ENCODE measurements around the gene ATP2C2. TPM values are rescaled to one million over a fixed set of nuclear protein-coding genes. Genes with fewer than 3 reads are reported as not detected.

Gene ATP2C2
- total RNA-seq, 6 experiments from 2014 or later: 0.18 to 0.51 (median 0.32) TPM; not detected in 2

GRCh38 chr16:84344781-84345180 lies 23.6 kb upstream of the ATP2C2 start:
- ATAC-seq: no peak
- no peaks in the 10 kb centered on the region for H3K9me3 ChIP-seq
- TF ChIP-seq POLR2A (IDR thresholded peaks at IDR 0.05) (no peak), CTCF (IDR thresholded peaks at IDR 0.05) (no peak)
- no peaks in the 10 kb centered on the region for H3K36me3 ChIP-seq
- WGBS (ENCODE audit: insufficient coverage, low coverage, low lambda C conversion rate, missing lambda C conversion rate): 63% methylated on average over 3 of the region's 8 CpGs
- no peaks in the 10 kb centered on the region for H3K27me3 ChIP-seq
- H3K27ac ChIP-seq: no peak overlapping the region
- no peak for DNase-seq
- H3K4me1 ChIP-seq: no peaks in the 10 kb centered on the region
- H3K4me3 ChIP-seq: no peak overlapping the region
- intact Hi-C loops (cut with DNase I): no loop called here

- H3K27me3 ChIP-seq: no peaks in the 10 kb centered on the region
- intact Hi-C loops (cut with DNase I): no loop called here
- ATAC-seq (no peak), DNase-seq (no peak)
- 53% methylated on average over 4 of the region's 9 CpGs for WGBS (ENCODE audit: insufficient coverage, low coverage, low lambda C conversion rate, missing lambda C conversion rate)
- H3K36me3 ChIP-seq: no peaks in the 10 kb centered on the region
- no peaks in the 10 kb centered on the region for H3K4me1 ChIP-seq
- H3K27ac ChIP-seq: no peak overlapping the region
- H3K4me3 ChIP-seq: no peak overlapping the region
- TF ChIP-seq CTCF (IDR thresholded peaks at IDR 0.05): no peak
- TF ChIP-seq POLR2A (IDR thresholded peaks at IDR 0.05): no peak
- H3K9me3 ChIP-seq: no peaks in the 10 kb centered on the region
Observed at GRCh38 chr16:84347161-84347560, 21.2 kb upstream of the ATP2C2 start.

- TF ChIP-seq CTCF (IDR thresholded peaks at IDR 0.05) (no peak), POLR2A (IDR thresholded peaks at IDR 0.05) (no peak)
- no peaks in the 10 kb centered on the region for H3K36me3 ChIP-seq
- DNase-seq (no peak), ATAC-seq (no peak)
- H3K9me3 ChIP-seq: no peaks in the 10 kb centered on the region
- H3K27me3 ChIP-seq: no peaks in the 10 kb centered on the region
- no peaks in the 10 kb centered on the region for H3K4me1 ChIP-seq
- intact Hi-C loops (cut with DNase I): no loop called here
- 50% methylated on average over 6 of the region's 6 CpGs for WGBS (ENCODE audit: insufficient coverage, low coverage, low lambda C conversion rate, missing lambda C conversion rate)
- H3K4me3 ChIP-seq: no peak overlapping the region
- no peak overlapping the region for H3K27ac ChIP-seq
Observed at GRCh38 chr16:84348386-84348888, 19.9 kb upstream of the ATP2C2 start.

GRCh38 chr16:84349862-84350684 lies 18.3 kb upstream of the ATP2C2 start:
- TF ChIP-seq POLR2A (IDR thresholded peaks at IDR 0.05) (no peak), CTCF (IDR thresholded peaks at IDR 0.05) (no peak)
- intact Hi-C loops (cut with DNase I): no loop called here
- Histone ChIP-seq H3K27me3 (no peaks in the 10 kb centered on the region), H3K27ac (no peak overlapping the region), H3K9me3 (no peaks in the 10 kb centered on the region), H3K36me3 (no peaks in the 10 kb centered on the region), H3K4me1 (no peaks in the 10 kb centered on the region), H3K4me3 (no peak overlapping the region)
- WGBS (ENCODE audit: insufficient coverage, low coverage, low lambda C conversion rate, missing lambda C conversion rate): 50% methylated on average over 8 of the region's 11 CpGs
- no peak for ATAC-seq
- DNase-seq: no peak

Measured in right lobe of liver (tissue), 6 donors.